ENCODE measurements around the gene PCA3.

Gene PCA3

GRCh38 chr9:76764138-76764537 lies at the start of gene PCA3:
Gene PCA3 (plus strand): TSS chr9:76764438.
- H3K4me3 ChIP-seq (ENCODE audit: low read depth, low read length): no peak within 1 kb of the TSS
- no peak for TF ChIP-seq CTCF (IDR thresholded peaks at IDR 0.05; ENCODE audit: borderline replicate concordance, insufficient read depth, low read depth, low read length)

GRCh38 chr9:76716085-76716672 lies 48.1 kb upstream of the PCA3 start:
- no peak for TF ChIP-seq CTCF (IDR thresholded peaks at IDR 0.05; ENCODE audit: borderline replicate concordance, insufficient read depth, low read depth, low read length)

GRCh38 chr9:76717176-76717575 lies 47.1 kb upstream of the PCA3 start:
- TF ChIP-seq CTCF (IDR thresholded peaks at IDR 0.05; ENCODE audit: borderline replicate concordance, insufficient read depth, low read depth, low read length): no peak
- H3K4me3 ChIP-seq (ENCODE audit: low read depth, low read length): no peak overlapping the region

More at GRCh38 chr9:76716085-76716672, 48.1 kb upstream of the PCA3 start:
- no peak overlapping the region for H3K4me3 ChIP-seq (ENCODE audit: low read depth, low read length)

- no peak overlapping the region for H3K4me3 ChIP-seq (ENCODE audit: low read depth, low read length)
Observed at GRCh38 chr9:76717613-76718012, 46.6 kb upstream of the PCA3 start.

GRCh38 chr9:76718166-76718565 lies 46.1 kb upstream of the PCA3 start:
- no peak for TF ChIP-seq CTCF (IDR thresholded peaks at IDR 0.05; ENCODE audit: borderline replicate concordance, insufficient read depth, low read depth, low read length)

More at GRCh38 chr9:76717613-76718012, 46.6 kb upstream of the PCA3 start:
- TF ChIP-seq CTCF (IDR thresholded peaks at IDR 0.05; ENCODE audit: borderline replicate concordance, insufficient read depth, low read depth, low read length): no peak

GRCh38 chr9:76720245-76720644 lies 44.0 kb upstream of the PCA3 start:
- H3K4me3 ChIP-seq (ENCODE audit: low read depth, low read length): no peak overlapping the region
- no peak for TF ChIP-seq CTCF (IDR thresholded peaks at IDR 0.05; ENCODE audit: borderline replicate concordance, insufficient read depth, low read depth, low read length)

More at GRCh38 chr9:76718166-76718565, 46.1 kb upstream of the PCA3 start:
- no peak overlapping the region for H3K4me3 ChIP-seq (ENCODE audit: low read depth, low read length)

GRCh38 chr9:76725011-76725546 lies 39.2 kb upstream of the PCA3 start:
- no peak for TF ChIP-seq CTCF (IDR thresholded peaks at IDR 0.05; ENCODE audit: borderline replicate concordance, insufficient read depth, low read depth, low read length)
- no peak overlapping the region for H3K4me3 ChIP-seq (ENCODE audit: low read depth, low read length)

Measured in GM12875 (cell line).